K562 (cell line): Measurements from ENCODE around the gene SMURF1. TPM values are rescaled to one million over a fixed set of nuclear protein-coding genes. Genes with fewer than 3 reads are reported as not detected.

Experiments
- ATAC-seq: fragments of 200-7000 bp; cut with Tn5 transposase; 3 replicates; pipeline ENCODE4 v1.9.1; 2020; ENCODE audit warnings: moderate library complexity
- BruUV-seq: library from RNA; stranded (reverse); fragments of 400-500 nt; replicated peaks from 2 replicates; lab custom pipeline; 2021; lab: Mats Ljungman, UMichigan
- CTCF ChIA-PET: fragments of 300-600 bp; formaldehyde crosslinking; extraction: SDS; loops from one replicate; lab custom pipeline; 2021; ENCODE audit warnings: low intra/inter-chr PET ratio; lab: Yijun Ruan, JAX
- POLR2A ChIA-PET: fragments of 300-600, 350-650 bp; sonication (Branson Sonifier 250); formaldehyde crosslinking; extraction: SDS; loops from one replicate; lab custom pipeline; 2021; ENCODE audit warnings: antibody characterized with exemption, inconsistent platforms; lab: Yijun Ruan, JAX
- DNase-seq, 4 experiments: peaks; one replicate each; pipeline versions ENCODE4 v3.0.0 to v3.0.0-alpha.2; 2011 to 2018; ENCODE audit warnings: low spot score in 3 of 4, mixed read lengths in 3 of 4; ENCODE audit errors: extremely low read depth in 1 of 4
- FAIRE-seq: peaks from 2 replicates; lab custom pipeline; 2011; peaks lifted over from hg19 to GRCh38; lab: Jason Lieb, UNC
- H2AFZ ChIP-seq: 2 replicates; pipeline ENCODE4 v1.6.0; 2011; ENCODE audit warnings: low read depth, low read length, control low read depth, inconsistent platforms
- H3K27ac ChIP-seq: fragments of 200-600 bp; 3 replicates; pipeline ENCODE4 v1.8.0; 2011; ENCODE audit warnings: low read depth, mild to moderate bottlenecking, control low read depth, inconsistent platforms, low read length, moderate library complexity, mixed read lengths; ENCODE audit errors: extremely low read depth
- H3K27me3 ChIP-seq, 2 experiments: fragments of 300-600 bp in 1 of 2; 2 replicates in 1 of 2; 3 replicates in 1 of 2; pipeline versions ENCODE4 v1.6.0 to v1.8.0; 2011; ENCODE audit warnings: inconsistent platforms in 2 of 2, low read length in 2 of 2, mild to moderate bottlenecking in 1 of 2, mixed read lengths in 1 of 2, moderate library complexity in 1 of 2; ENCODE audit not compliant: control insufficient read depth in 2 of 2, insufficient read depth in 2 of 2
- H3K36me3 ChIP-seq: fragments of 300-600 bp; 3 replicates; pipeline ENCODE4 v1.8.0; 2011; ENCODE audit warnings: mild to moderate bottlenecking, low read length, inconsistent platforms; ENCODE audit not compliant: control insufficient read depth, insufficient read depth
- H3K4me1 ChIP-seq, 2 experiments: fragments of 200-600 bp in 1 of 2; replicated peaks in 1 of 2; 2 replicates in 1 of 2; 3 replicates in 1 of 2; pipeline versions ENCODE4 v1.5.1 to v1.8.0; 2011; ENCODE audit warnings: inconsistent platforms in 2 of 2, low read length in 2 of 2, mild to moderate bottlenecking in 1 of 2, mixed read lengths in 1 of 2, moderate library complexity in 1 of 2; ENCODE audit not compliant: control insufficient read depth in 2 of 2, insufficient read depth in 2 of 2
- H3K4me2 ChIP-seq: 2 replicates; pipeline ENCODE4 v1.6.1; 2011; ENCODE audit warnings: low read length, control low read depth, inconsistent platforms, mixed read lengths; ENCODE audit not compliant: insufficient read depth
- H3K4me3 ChIP-seq: fragments of 200-600 bp; sonication (generic), shearing (Covaris generic); 2 replicates; pipeline ENCODE4 v1.5.1; 2016; ENCODE audit warnings: control low read depth, inconsistent platforms
- H3K79me2 ChIP-seq: fragments of 200-600 bp; 3 replicates; pipeline ENCODE4 v1.8.0; 2011; ENCODE audit warnings: low read length, inconsistent platforms; ENCODE audit not compliant: control insufficient read depth, insufficient read depth
- H3K9ac ChIP-seq, 2 experiments: 2 replicates each; pipeline versions ENCODE4 v1.6.0 to v1.6.1; 2011; ENCODE audit warnings: low read depth in 2 of 2, low read length in 2 of 2, control low read depth in 1 of 2, inconsistent platforms in 1 of 2, mild to moderate bottlenecking in 1 of 2, mixed read lengths in 1 of 2; ENCODE audit not compliant: insufficient read depth in 1 of 2
- H3K9me1 ChIP-seq: one replicate; pipeline ENCODE4 v1.6.0; 2011; ENCODE audit warnings: inconsistent platforms, mild to moderate bottlenecking, low read length, moderate library complexity; ENCODE audit not compliant: control insufficient read depth, insufficient read depth
- H3K9me3 ChIP-seq: replicated peaks from 2 replicates; pipeline ENCODE4 v1.5.1; 2011; ENCODE audit warnings: low read depth, low read length, inconsistent platforms; ENCODE audit not compliant: control insufficient read depth, insufficient read depth
- H4K20me1 ChIP-seq: replicated peaks from 2 replicates; pipeline ENCODE4 v1.6.1; 2011; ENCODE audit warnings: low read length, inconsistent platforms, mixed read lengths; ENCODE audit not compliant: control insufficient read depth, insufficient read depth
- ATF3 ChIP-seq, 2 experiments: fragments of 450-650 bp in 1 of 2; sonication (generic) in 1 of 2; formaldehyde crosslinking in 1 of 2; IDR thresholded peaks in 1 of 2; conservative IDR thresholded peaks in 1 of 2; 2 replicates each; pipeline versions ENCODE4 v1.6.1 to v1.8.1; 2016 to 2023; ENCODE audit warnings: mild to moderate bottlenecking in 2 of 2, moderate library complexity in 2 of 2, inconsistent platforms in 1 of 2, missing genetic modification reagents in 1 of 2
- HEY1 ChIP-seq: fragments of 250-450 bp; sonication (Bioruptor Pico); IDR thresholded peaks from 2 replicates; pipeline ENCODE4 v1.5.0; 2020; ENCODE audit warnings: mild to moderate bottlenecking, moderate library complexity, borderline replicate concordance
- NFATC3 ChIP-seq: fragments of 450-650 bp; IDR thresholded peaks from 2 replicates; pipeline ENCODE4 v1.6.1; 2017; ENCODE audit warnings: mild to moderate bottlenecking
- NR3C1 ChIP-seq: sonication (generic); formaldehyde crosslinking; IDR thresholded peaks from 2 replicates; pipeline ENCODE4 v1.8.1; 2022; ENCODE audit warnings: missing genetic modification reagents
- PHB2 ChIP-seq: fragments of 450-650 bp; IDR thresholded peaks from 2 replicates; pipeline ENCODE4 v1.6.1; 2017; ENCODE audit warnings: low read depth
- SIN3B ChIP-seq: fragments of 450-650 bp; IDR thresholded peaks from 2 replicates; pipeline ENCODE4 v1.6.1; 2017; ENCODE audit warnings: low read depth, mild to moderate bottlenecking, moderate library complexity
- STAG1 ChIP-seq: sonication (generic); formaldehyde crosslinking; IDR thresholded peaks from 2 replicates; pipeline ENCODE4 v1.5.0; 2020; ENCODE audit warnings: missing genetic modification reagents, borderline replicate concordance
- ZNF12 ChIP-seq: sonication (generic); formaldehyde crosslinking; IDR thresholded peaks from 2 replicates; pipeline ENCODE4 v1.4.0; 2020; ENCODE audit warnings: mild to moderate bottlenecking, missing genetic modification reagents
- WGBS: fragments of 100-300 bp; shearing (Covaris generic); methylation state at CpG from one replicate; pipeline ENCODE4 v1.1.6; 2016; ENCODE audit warnings: low coverage, mixed read lengths; ENCODE audit not compliant: insufficient coverage; ENCODE audit errors: missing lambda C conversion rate; 5-methylcytosine and 5-hydroxymethylcytosine counted together
- in situ Hi-C: fragments of 300-500 bp; cut with MboI; formaldehyde crosslinking; loops from 4 replicates; pipeline ENCODE4 v1.15.0; 2018; ENCODE audit warnings: inconsistent platforms, mixed read lengths
- intact Hi-C: fragments of 100-400 bp; cut with micrococcal nuclease; formaldehyde crosslinking; loops from 2 replicates; pipeline ENCODE4 v1.14.2; 2022
- polyA plus RNA-seq, 8 experiments: library from polyadenylated mRNA; depleted of rRNA in 4 of 8; stranded (reverse) in 5 of 8; unstranded in 3 of 8; fragments of >200 nt; fragmentation: Nextera tagmentation in 2 of 8; fragmentation: Illumina TruSeq in 1 of 8; extraction: Ambion mirVana in 2 of 8; extraction: Trizol in 1 of 8; gene quantifications; 2 replicates each; pipeline versions ENCODE4 v1.2.1 to v1.2.3, GENCODE V29; 2011 to 2014; ENCODE audit warnings: inconsistent platforms in 1 of 8, missing spikeins in 1 of 8
- total RNA-seq, 7 experiments: library from RNA; depleted of rRNA in 6 of 7; stranded (reverse); fragments of >200 nt in 6 of 7; fragmentation: Illumina TruSeq in 2 of 7; extraction: Trizol in 2 of 7; gene quantifications; 2 replicates each; pipeline versions ENCODE4 v1.2.1 to v1.2.3, GENCODE V29; 2011 to 2021; ENCODE audit warnings: low replicate concordance in 1 of 7
- TF ChIP-seq, protein P1 (sequence below): fragments of 450-650 bp; IDR thresholded peaks from 2 replicates; pipeline ENCODE4 v1.6.1; 2018; ENCODE audit not compliant: partially characterized antibody

Gene SMURF1
- total and polyA plus RNA-seq, 9 of the 15 experiments (the other 6 are each of a cell fraction or from before 2014, with no cell fraction given): 1.0 to 20.1 (median 12.6) TPM

DNA sequence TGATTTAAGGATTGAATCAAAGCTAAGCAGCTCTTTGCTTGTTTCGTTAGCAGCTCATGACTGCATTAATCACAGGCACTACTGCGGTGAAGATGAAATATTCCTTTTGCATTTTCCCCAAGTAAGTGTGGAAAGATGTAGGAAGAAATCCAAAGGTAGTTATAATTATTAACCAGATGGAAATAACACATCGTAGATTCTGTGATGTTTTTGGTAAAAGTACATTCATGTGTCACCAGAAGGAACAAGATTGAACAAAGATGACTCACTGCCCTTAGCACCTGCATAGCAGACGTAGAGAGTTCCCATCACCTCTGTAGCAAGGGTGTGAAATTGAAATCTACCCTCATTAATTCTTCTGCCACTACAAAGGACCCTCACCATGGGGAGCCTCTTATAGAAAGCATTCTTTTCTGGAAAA is 37.1 kb downstream of the SMURF1 start:
- peaks cover 2% of the 10 kb centered on the region; the same call in 1 of the 2 replicates for H4K20me1 ChIP-seq
- intact Hi-C loops: no loop called here
- H3K9me3 ChIP-seq: no peaks in the 10 kb centered on the region
- no peak overlapping the region for H3K4me2 ChIP-seq
- H3K4me3 ChIP-seq: no peak overlapping the region
- 75% methylated on average over 4 of the region's 4 CpGs for WGBS
- peaks cover 10 to 15% of the 10 kb centered on the region in 2 experiments; a peak in 3 of 5 replicates for H3K4me1 ChIP-seq
- DNase-seq (no peak), ATAC-seq (no peak), FAIRE-seq (no peak)
- no peak overlapping the region for H3K27ac ChIP-seq
- no peaks in the 10 kb centered on the region for H3K27me3 ChIP-seq
- H3K9ac ChIP-seq: no peak overlapping the region
- BruUV-seq: no TSS peak
- H3K79me2 ChIP-seq: peaks cover 71% of the 10 kb centered on the region
- no peak overlapping the region for H2AFZ ChIP-seq
- CTCF ChIA-PET: interaction anchor here (0.6 kb wide), 1 partner anchor 16 kb away, joined by 3 read pairs; no protein-coding TSS in a partner anchor
- in situ Hi-C loops: no loop called here
- POLR2A ChIA-PET: interaction anchor here (0.5 to 0.7 kb wide), 2 partner anchors 28 to 163 kb away, joined by 3 to 6 read pairs; no protein-coding TSS in a partner anchor
- peak; percentile 39 for TF ChIP-seq ATF3 (IDR thresholded peaks at IDR 0.05)
- TF ChIP-seq ATF3 (CRISPR knock-in tag; conservative IDR thresholded peaks at IDR 0.05): no peak
- TF ChIP-seq SIN3B: no peak
- peaks cover 4% of the 10 kb centered on the region; the same call in 1 of the 3 replicates for H3K36me3 ChIP-seq
- peaks cover 4% of the 10 kb centered on the region for H3K9me1 ChIP-seq

DNA sequence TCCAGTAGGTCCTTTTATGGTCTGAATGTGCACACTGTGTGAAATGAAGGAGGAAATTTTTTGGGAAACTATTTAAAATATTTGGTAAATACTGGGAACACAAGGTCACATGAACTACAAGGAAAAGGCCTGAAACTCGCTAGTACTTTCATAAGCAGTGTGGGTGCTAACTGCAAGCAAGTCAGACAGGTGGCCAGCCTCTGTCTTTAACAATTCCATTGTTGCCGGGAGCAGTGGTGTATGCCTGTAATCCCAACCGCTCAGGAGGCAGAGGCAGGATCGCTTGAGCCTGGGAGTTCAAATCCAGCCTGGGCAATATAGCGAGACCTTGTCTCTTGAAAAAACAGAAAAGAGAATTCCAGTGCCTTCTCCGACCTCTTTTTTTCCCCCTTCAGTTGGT is 37.5 kb downstream of the SMURF1 start:
- Histone ChIP-seq H2AFZ (no peak overlapping the region), H3K27ac (no peak overlapping the region), H3K4me2 (no peak overlapping the region), H3K4me1 (peaks cover 10 to 11% of the 10 kb centered on the region in 2 experiments; a peak in 3 of 5 replicates), H3K9ac (no peak overlapping the region), H3K9me1 (peaks cover 4% of the 10 kb centered on the region), H3K27me3 (no peaks in the 10 kb centered on the region), H3K79me2 (peaks cover 69% of the 10 kb centered on the region), H3K9me3 (no peaks in the 10 kb centered on the region), H4K20me1 (peaks cover 2% of the 10 kb centered on the region; the same call in 1 of the 2 replicates), H3K36me3 (peaks cover 4% of the 10 kb centered on the region; the same call in 1 of the 3 replicates), H3K4me3 (no peak overlapping the region)
- CTCF ChIA-PET: interaction anchor here (0.6 kb wide), 1 partner anchor 16 kb away, joined by 3 read pairs; no protein-coding TSS in a partner anchor
- FAIRE-seq: no peak
- TF ChIP-seq HEY1 (CRISPR knock-in tag): no peak
- no peak for TF ChIP-seq NFATC3
- TF ChIP-seq NR3C1 (CRISPR knock-in tag): no peak
- TF ChIP-seq ZNF12 (CRISPR knock-in tag): no peak
- no peak for TF ChIP-seq STAG1
- TF ChIP-seq, protein P1, sequence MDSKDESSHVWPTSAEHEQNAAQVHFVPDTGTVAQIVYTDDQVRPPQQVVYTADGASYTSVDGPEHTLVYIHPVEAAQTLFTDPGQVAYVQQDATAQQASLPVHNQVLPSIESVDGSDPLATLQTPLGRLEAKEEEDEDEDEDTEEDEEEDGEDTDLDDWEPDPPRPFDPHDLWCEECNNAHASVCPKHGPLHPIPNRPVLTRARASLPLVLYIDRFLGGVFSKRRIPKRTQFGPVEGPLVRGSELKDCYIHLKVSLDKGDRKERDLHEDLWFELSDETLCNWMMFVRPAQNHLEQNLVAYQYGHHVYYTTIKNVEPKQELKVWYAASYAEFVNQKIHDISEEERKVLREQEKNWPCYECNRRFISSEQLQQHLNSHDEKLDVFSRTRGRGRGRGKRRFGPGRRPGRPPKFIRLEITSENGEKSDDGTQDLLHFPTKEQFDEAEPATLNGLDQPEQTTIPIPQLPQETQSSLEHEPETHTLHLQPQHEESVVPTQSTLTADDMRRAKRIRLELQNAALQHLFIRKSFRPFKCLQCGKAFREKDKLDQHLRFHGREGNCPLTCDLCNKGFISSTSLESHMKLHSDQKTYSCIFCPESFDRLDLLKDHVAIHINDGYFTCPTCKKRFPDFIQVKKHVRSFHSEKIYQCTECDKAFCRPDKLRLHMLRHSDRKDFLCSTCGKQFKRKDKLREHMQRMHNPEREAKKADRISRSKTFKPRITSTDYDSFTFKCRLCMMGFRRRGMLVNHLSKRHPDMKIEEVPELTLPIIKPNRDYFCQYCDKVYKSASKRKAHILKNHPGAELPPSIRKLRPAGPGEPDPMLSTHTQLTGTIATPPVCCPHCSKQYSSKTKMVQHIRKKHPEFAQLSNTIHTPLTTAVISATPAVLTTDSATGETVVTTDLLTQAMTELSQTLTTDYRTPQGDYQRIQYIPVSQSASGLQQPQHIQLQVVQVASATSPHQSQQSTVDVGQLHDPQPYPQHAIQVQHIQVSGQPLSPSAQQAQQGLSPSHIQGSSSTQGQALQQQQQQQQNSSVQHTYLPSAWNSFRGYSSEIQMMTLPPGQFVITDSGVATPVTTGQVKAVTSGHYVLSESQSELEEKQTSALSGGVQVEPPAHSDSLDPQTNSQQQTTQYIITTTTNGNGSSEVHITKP: peak; percentile 25
- TF ChIP-seq PHB2: no peak
- 82% methylated on average over 6 of the region's 6 CpGs for WGBS
- in situ Hi-C loops (no loop called here), intact Hi-C loops (no loop called here)
- BruUV-seq: no TSS peak
- DNase-seq: no peak
- ATAC-seq: no peak
- POLR2A ChIA-PET: no interaction called here
